ENCODE measurements around the gene HTN3. TPM values are rescaled to one million over a fixed set of nuclear protein-coding genes. Genes with fewer than 3 reads are reported as not detected.
"Not testable (repeated sequence)": the region's sequence is repeated elsewhere in the genome, so short reads cannot be mapped to it uniquely, and the experiment has no call there.

The HTN3 gene
- polyA plus RNA-seq, 1 donor (not counting 4 experiments of a cell fraction or from before 2014, with no cell fraction given) = not detected

- no peaks in the 10 kb centered on the region for H3K9me1 ChIP-seq (ENCODE audit: control insufficient read depth, extremely low read depth, insufficient read depth, low read length)
- no peak for TF ChIP-seq CTCF (optimal IDR thresholded peaks at IDR 0.05 in 1 of 3, IDR thresholded peaks at IDR 0.05 in 1 of 3, conservative IDR thresholded peaks at IDR 0.05 in 1 of 3; ENCODE audit: extremely low read depth in 1 of 3, insufficient read depth in 2 of 3, low read length in 3 of 3)
- TF ChIP-seq EZH2 (IDR thresholded peaks at IDR 0.05; ENCODE audit: low read length) = no peak
These were observed 19.5 kb upstream of the HTN3 start for GRCh38 chr4:70008771-70009170.

GRCh38 chr4:70019006-70019405 is 9.3 kb upstream of the HTN3 start:
- DNase-seq (ENCODE audit: low read depth, low spot score); H3K9me1 ChIP-seq (ENCODE audit: control insufficient read depth, extremely low read depth, insufficient read depth, low read length); H3K79me2 ChIP-seq (ENCODE audit: control insufficient read depth, insufficient read depth, low read length); H2AFZ ChIP-seq (ENCODE audit: control insufficient read depth, low read length); H3K9ac ChIP-seq (ENCODE audit: control insufficient read depth, extremely low read depth, insufficient read depth, low read length); H3K27me3 ChIP-seq (ENCODE audit: control insufficient read depth, extremely low read depth, insufficient read depth, low read length); H3K4me2 ChIP-seq (ENCODE audit: control insufficient read depth, extremely low read depth, insufficient read depth, low read depth, low read length); dilution Hi-C loops (cut with MboI; ENCODE audit: extremely low pct_ligation_motif_present, low sequenced_read_pairs); H3K4me1 ChIP-seq (ENCODE audit: control insufficient read depth, extremely low read depth, insufficient read depth, low read length); FAIRE-seq; H3K4me3 ChIP-seq (ENCODE audit: control insufficient read depth in 2 of 3, extremely low read depth in 1 of 3, insufficient read depth in 2 of 3, low read depth in 1 of 3, low read length in 3 of 3); H3K9me3 ChIP-seq (ENCODE audit: control insufficient read depth, low read depth, low read length); H3K27ac ChIP-seq (ENCODE audit: control insufficient read depth, insufficient read depth, low read length); H3K36me3 ChIP-seq (ENCODE audit: control insufficient read depth in 2 of 2, extremely low read depth in 1 of 2, insufficient read depth in 2 of 2, low read length in 2 of 2); H4K20me1 ChIP-seq (ENCODE audit: control insufficient read depth, extremely low read depth, insufficient read depth, low read length): not testable (repeated sequence)

More at GRCh38 chr4:70008771-70009170, 19.5 kb upstream of the HTN3 start:
- Histone ChIP-seq H3K4me1 (ENCODE audit: control insufficient read depth, extremely low read depth, insufficient read depth, low read length) (no peaks in the 10 kb centered on the region), H3K9me3 (ENCODE audit: control insufficient read depth, low read depth, low read length) (no peaks in the 10 kb centered on the region), H3K27me3 (ENCODE audit: control insufficient read depth, extremely low read depth, insufficient read depth, low read length) (no peaks in the 10 kb centered on the region), H4K20me1 (ENCODE audit: control insufficient read depth, extremely low read depth, insufficient read depth, low read length) (no peaks in the 10 kb centered on the region), H3K36me3 (ENCODE audit: control insufficient read depth in 2 of 2, extremely low read depth in 1 of 2, insufficient read depth in 2 of 2, low read length in 2 of 2) (no peaks in the 10 kb centered on the region), H3K27ac (ENCODE audit: control insufficient read depth, insufficient read depth, low read length) (no peak overlapping the region), H3K79me2 (ENCODE audit: control insufficient read depth, insufficient read depth, low read length) (no peaks in the 10 kb centered on the region), H3K4me3 (ENCODE audit: control insufficient read depth in 2 of 3, extremely low read depth in 1 of 3, insufficient read depth in 2 of 3, low read depth in 1 of 3, low read length in 3 of 3) (no peak overlapping the region), H3K4me2 (ENCODE audit: control insufficient read depth, extremely low read depth, insufficient read depth, low read depth, low read length) (no peak overlapping the region), H2AFZ (ENCODE audit: control insufficient read depth, low read length) (no peak overlapping the region), H3K9ac (ENCODE audit: control insufficient read depth, extremely low read depth, insufficient read depth, low read length) (no peak overlapping the region)
- DNase-seq (ENCODE audit: low read depth, low spot score) (no peak), FAIRE-seq (no peak)
- dilution Hi-C loops (cut with MboI; ENCODE audit: extremely low pct_ligation_motif_present, low sequenced_read_pairs) = no loop called here

GRCh38 chr4:70023218-70023617 is 5.0 kb upstream of the HTN3 start:
- no peak for TF ChIP-seq EZH2 (IDR thresholded peaks at IDR 0.05; ENCODE audit: low read length)
- no peak for TF ChIP-seq CTCF (optimal IDR thresholded peaks at IDR 0.05 in 1 of 3, IDR thresholded peaks at IDR 0.05 in 1 of 3, conservative IDR thresholded peaks at IDR 0.05 in 1 of 3; ENCODE audit: extremely low read depth in 1 of 3, insufficient read depth in 2 of 3, low read length in 3 of 3)
- H3K4me1 ChIP-seq (ENCODE audit: control insufficient read depth, extremely low read depth, insufficient read depth, low read length) = no peaks in the 10 kb centered on the region
- dilution Hi-C loops (cut with MboI; ENCODE audit: extremely low pct_ligation_motif_present, low sequenced_read_pairs) = no loop called here

More at GRCh38 chr4:70023218-70023617, 5.0 kb upstream of the HTN3 start:
- Histone ChIP-seq H3K9me3 (ENCODE audit: control insufficient read depth, low read depth, low read length) (no peaks in the 10 kb centered on the region), H3K79me2 (ENCODE audit: control insufficient read depth, insufficient read depth, low read length) (no peaks in the 10 kb centered on the region), H3K27me3 (ENCODE audit: control insufficient read depth, extremely low read depth, insufficient read depth, low read length) (no peaks in the 10 kb centered on the region), H3K4me3 (ENCODE audit: control insufficient read depth in 2 of 3, extremely low read depth in 1 of 3, insufficient read depth in 2 of 3, low read depth in 1 of 3, low read length in 3 of 3) (no peak overlapping the region), H3K9me1 (ENCODE audit: control insufficient read depth, extremely low read depth, insufficient read depth, low read length) (no peaks in the 10 kb centered on the region), H2AFZ (ENCODE audit: control insufficient read depth, low read length) (no peak overlapping the region), H3K4me2 (ENCODE audit: control insufficient read depth, extremely low read depth, insufficient read depth, low read depth, low read length) (no peak overlapping the region), H4K20me1 (ENCODE audit: control insufficient read depth, extremely low read depth, insufficient read depth, low read length) (no peaks in the 10 kb centered on the region), H3K36me3 (ENCODE audit: control insufficient read depth in 2 of 2, extremely low read depth in 1 of 2, insufficient read depth in 2 of 2, low read length in 2 of 2) (no peaks in the 10 kb centered on the region), H3K9ac (ENCODE audit: control insufficient read depth, extremely low read depth, insufficient read depth, low read length) (no peak overlapping the region), H3K27ac (ENCODE audit: control insufficient read depth, insufficient read depth, low read length) (no peak overlapping the region)
- no peak for DNase-seq (ENCODE audit: low read depth, low spot score)
- no peak for FAIRE-seq
